ENCODE data around the gene PCSK9. TPM values are rescaled to one million over a fixed set of nuclear protein-coding genes. Genes with fewer than 3 reads are reported as not detected.

PCSK9 gene
- total RNA-seq: 33.9 and 39.8 TPM in 2 replicates

GRCh38 chr1:55039342-55040082 lies at the start of gene PCSK9:
Gene PCSK9 (plus strand): TSS chr1:55039548. CDS start chr1:55039838, 290 bp downstream.

GRCh38 chr1:54998677-54999076 lies 40.7 kb upstream of the PCSK9 start, which contains the start of gene BSND:
Gene BSND (plus strand): TSS chr1:54998933. CDS start chr1:54999187, 254 bp downstream.

Other genes starting within 250 kb of the PCSK9 start
- gene TTC22, start 238.2 kb upstream of the PCSK9 start, total RNA-seq: 10.6 and 16.8 TPM in 2 replicates
- 222 and 325 TPM in 2 replicates for gene DHCR24, start 152.4 kb upstream of the PCSK9 start, total RNA-seq
- 1.7 and 9.0 TPM in 2 replicates for gene TMEM61, start 58.9 kb upstream of the PCSK9 start, total RNA-seq
- not detected in 2 replicates for gene BSND, start 40.6 kb upstream of the PCSK9 start, total RNA-seq
- 34.7 and 48.4 TPM in 2 replicates for gene USP24, start 175.8 kb downstream of the PCSK9 start, total RNA-seq

Measured in tracheal epithelial cell (primary cell).